Measurements from ENCODE around the gene DGKH.

DNA sequence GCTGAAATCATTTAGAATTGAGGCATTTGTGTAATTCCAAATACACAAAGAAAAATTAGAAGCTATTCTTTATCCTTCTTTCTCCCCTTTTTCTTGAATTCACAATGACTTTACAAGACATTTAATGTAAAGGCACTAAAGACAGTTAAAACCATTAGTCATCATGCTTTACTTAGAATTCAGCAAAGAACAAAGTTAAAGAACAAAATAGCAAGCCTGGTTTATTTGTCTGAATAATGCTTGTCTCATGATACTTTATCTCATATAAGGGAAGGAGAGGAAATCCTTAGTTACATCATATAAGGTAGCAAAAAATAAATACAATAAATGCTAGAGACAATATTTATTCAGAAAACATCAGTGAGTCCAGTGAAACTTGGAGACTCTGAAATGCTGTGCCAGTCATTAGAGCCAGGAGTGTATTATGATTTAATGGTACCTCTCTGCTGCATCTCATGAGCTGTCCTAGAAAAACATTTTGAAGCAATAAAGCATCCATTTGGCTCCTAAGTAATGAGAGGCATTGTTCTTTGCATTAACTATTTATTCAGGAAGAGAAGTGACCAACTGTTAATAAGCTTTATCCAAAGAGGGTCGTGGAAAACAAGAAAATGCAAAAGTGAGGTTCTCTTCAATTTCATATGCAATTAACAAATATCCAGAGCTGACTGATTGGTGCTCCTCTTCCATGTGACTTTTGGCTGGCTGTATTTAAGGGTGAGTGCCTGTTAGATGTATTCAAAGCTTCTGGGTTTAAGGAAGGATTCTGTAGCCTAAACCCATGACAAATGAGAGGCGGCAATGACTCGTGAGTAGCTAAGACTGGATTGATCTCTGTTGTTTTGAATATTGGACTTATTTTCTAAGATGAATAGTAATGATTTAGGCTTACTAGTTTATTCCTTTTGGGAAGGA is 105.0 kb downstream of the DGKH start:
- TF ChIP-seq POLR2A (IDR thresholded peaks at IDR 0.05) = no peak
- TF ChIP-seq, protein P1, sequence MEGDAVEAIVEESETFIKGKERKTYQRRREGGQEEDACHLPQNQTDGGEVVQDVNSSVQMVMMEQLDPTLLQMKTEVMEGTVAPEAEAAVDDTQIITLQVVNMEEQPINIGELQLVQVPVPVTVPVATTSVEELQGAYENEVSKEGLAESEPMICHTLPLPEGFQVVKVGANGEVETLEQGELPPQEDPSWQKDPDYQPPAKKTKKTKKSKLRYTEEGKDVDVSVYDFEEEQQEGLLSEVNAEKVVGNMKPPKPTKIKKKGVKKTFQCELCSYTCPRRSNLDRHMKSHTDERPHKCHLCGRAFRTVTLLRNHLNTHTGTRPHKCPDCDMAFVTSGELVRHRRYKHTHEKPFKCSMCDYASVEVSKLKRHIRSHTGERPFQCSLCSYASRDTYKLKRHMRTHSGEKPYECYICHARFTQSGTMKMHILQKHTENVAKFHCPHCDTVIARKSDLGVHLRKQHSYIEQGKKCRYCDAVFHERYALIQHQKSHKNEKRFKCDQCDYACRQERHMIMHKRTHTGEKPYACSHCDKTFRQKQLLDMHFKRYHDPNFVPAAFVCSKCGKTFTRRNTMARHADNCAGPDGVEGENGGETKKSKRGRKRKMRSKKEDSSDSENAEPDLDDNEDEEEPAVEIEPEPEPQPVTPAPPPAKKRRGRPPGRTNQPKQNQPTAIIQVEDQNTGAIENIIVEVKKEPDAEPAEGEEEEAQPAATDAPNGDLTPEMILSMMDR (IDR thresholded peaks at IDR 0.05) = no peak
